HG03095 (cell line): Measurements from ENCODE around the gene NANOGP8.
"Not testable (repeated sequence)": the region's sequence is repeated elsewhere in the genome, so short reads cannot be mapped to it uniquely, and the experiment has no call there.

ENCODE experiments used
- ATAC-seq: cut with Tn5 transposase; IDR thresholded peaks from one replicate; pipeline ENCODE4 v1.9.1; 2021; ENCODE audit warnings: moderate library complexity; ENCODE audit not compliant: unreplicated experiment

NANOGP8 gene, protein sequence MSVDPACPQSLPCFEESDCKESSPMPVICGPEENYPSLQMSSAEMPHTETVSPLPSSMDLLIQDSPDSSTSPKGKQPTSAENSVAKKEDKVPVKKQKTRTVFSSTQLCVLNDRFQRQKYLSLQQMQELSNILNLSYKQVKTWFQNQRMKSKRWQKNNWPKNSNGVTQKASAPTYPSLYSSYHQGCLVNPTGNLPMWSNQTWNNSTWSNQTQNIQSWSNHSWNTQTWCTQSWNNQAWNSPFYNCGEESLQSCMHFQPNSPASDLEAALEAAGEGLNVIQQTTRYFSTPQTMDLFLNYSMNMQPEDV

DNA sequence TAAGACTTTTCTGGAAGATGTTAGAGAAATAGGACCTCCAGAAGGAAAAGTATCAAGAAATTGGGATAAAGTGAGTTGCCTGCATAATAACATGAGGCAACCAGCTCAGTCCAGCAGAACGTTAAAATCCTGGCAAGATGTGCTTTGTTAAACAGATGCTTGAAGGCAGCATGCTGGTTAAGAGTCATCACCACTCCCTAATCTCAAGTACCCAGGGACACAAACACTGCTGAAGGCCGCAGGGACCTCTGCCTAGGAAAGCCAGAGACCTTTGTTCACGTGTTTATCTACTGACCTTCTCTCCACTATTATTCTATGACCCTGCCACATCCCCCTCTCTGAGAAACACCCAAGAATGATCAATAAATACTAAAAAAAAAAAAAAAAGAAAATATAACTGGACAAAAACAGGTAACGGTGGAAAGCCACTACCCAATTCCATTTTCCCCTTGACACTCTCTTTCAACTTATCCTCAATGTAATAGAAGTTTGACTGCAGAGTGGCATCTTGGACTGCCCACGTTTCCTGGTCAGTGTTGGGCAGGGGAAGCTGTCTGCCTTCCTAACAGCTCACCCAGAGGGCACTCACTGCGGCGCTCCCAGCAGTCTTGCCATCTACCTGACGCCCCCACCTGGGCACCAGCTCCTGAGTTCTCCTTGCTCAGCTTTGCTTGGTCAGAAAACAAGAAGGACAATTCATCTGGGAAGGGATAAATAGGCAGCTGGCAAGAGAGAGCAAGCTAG, at the start of gene NANOGP8:
NANOGP8 (minus strand) TSS at position 120 of the 744 bp plus-strand sequence. CDS start 185 bp downstream, outside the sequence.
- ATAC-seq = not testable (repeated sequence)

DNA sequence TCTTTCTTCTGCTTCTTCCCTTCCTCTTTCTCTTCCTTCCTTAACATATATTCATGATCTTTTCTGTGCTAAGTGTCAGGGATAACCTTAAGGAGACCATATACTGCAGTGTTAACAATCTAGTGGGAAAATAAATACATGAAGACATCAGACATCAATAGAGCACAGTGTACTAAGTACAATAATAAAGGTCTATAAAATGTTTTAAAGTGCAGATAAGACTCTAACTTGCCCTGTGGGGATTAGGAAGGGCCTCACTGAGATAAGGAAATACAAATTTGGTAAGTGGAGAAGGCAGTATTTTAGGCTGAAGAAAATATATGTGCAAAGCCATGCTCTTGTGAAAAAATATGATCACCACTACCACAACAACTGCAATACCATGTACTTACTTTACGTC, 49.2 kb upstream of the NANOGP8 start:
- ATAC-seq = no peak

DNA sequence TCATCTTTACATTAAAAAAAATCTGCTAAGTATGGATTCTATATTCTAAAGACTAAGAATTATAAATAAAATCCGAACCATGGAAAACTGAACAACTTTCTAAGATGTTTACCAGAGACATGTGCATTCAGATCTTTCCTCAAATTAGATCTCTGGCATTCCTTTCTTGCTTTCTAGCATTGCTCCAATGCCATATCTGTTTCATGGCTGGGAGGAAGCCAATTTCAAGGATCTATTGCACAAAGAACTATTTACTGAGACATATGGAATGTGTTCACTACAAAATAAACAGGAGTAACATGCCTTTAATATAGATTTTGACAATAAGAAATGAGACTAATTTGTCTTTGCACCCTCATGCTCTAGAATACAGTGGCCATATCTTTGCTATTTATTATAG, 45.1 kb upstream of the NANOGP8 start:
- ATAC-seq = no peak

DNA sequence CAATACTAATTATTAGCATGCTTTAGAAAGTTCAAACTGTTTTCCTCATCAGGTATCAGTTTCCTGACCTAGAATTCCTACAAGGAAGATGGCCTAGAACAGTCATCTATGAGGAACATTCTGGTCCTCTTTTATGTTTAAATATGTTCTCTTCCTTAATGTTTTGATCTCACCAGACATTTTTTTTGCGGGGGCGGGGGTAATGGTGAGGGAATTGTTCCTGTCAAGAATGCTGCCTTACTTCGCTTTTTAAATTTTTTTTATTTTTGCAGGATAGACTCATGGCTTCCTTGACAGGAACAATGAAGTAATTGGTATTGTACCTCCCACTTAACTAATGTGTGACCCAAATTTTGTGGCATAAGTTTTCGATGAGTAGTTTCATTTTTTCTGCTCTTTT, 44.3 kb upstream of the NANOGP8 start:
- ATAC-seq = no peak

DNA sequence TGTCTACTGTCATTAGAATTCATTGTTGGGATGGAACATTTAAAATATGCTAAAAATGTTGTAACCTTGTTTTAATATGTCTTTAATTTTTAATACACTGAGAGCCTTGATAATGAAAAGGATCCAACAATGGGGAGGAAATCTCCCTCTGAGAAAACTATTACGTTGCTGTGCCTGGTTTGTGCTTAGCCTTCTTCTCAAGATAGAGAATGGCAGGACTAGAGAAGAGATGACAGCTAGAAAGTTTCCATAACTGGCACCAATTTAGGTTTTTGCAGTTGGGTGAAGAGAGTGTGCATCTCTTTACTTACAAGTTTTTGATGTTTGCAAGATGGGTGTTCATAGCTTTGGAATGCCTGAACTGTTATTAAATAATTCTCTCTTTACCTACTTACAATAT, 42.6 kb upstream of the NANOGP8 start:
- ATAC-seq = no peak

DNA sequence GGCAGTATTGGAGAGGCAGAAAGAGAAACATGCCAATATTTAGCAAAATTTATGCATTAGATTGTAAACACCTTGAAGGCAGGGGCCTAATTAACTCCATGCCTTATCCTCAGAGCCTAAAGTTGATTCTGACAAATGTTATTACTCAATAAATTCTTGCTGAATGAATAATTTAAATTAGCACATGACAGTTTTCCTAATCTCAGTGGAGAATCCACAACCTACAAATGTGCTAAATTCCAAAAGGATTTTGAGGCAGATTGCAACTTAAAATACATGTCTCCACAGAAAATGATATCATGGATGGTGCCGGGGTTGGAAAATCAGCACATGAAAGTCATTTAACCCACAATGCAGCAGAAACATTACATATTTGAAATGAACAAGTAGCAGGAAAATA, 41.1 kb upstream of the NANOGP8 start:
- ATAC-seq = no peak

DNA sequence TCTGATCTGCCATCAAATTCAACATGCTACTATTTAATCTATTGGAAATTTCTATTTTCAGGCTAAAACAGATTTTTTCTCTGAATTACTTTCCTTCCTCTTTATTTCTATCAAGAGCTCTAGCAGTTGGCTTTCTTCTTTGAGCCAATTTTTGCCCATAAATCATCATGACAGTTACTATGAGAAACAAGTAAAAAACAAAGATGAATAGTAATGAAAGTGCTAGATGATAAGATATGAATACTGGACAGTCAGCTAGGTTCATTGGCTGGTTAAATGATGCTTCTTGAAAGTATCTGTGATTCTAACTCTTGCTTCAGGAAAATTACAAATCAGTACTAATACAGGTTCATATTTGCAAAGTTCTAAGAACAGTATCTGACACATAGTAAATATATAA, 38.6 kb upstream of the NANOGP8 start:
- no peak for ATAC-seq

DNA sequence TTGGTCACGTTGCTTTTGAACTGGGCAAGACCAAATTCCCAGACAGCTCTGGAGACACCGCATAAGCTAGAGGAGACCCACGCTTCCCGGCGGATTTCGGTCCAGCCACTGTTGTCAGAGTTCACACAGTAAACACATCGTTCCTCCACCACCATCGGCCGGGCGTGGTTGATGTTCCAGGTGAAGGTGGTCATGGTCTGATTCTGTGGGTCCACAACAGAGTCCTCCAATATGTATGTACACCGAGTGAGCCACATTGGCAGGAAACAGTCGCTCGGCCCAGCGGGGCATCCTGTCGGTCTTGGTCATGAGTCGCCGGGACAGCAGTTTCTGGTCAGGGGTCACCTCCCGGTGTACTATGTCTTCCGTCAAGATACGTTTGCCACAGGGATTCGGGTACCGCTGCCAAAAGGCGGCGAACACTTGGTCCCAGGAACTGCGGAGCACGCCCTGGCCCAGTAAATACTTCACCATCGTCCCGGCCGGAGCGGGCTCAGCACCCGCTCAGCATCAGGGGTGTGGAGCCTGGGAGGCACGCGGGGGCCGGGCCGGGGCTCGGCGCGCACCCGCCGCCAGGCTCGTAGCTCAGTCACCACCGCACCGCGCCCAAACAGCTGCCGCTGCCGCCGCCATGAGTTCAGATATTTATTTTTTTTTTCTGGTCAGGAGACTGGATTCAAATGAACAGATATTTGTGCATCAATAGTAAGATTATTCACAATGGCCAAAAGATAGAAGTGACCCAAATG, 36.7 kb upstream of the NANOGP8 start:
- ATAC-seq = no peak

DNA sequence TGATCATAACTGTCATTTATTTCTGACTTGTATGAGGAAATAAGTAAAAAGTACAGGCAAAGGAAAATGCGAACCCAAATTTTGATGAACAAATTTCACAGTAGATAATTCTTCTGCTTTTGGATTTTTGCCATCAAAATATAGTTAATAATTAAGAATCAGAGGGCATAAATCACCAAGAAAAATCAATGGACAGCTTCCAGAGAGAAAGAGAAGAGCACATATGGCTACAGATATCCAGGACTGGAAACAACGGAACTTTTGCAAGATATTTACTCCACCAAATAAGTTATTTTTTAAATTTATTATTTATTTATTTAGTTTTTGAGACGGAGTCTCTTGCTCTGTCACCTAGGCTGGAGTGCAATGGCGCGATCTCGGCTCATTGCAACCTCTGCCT, 35.1 kb upstream of the NANOGP8 start:
- no peak for ATAC-seq

DNA sequence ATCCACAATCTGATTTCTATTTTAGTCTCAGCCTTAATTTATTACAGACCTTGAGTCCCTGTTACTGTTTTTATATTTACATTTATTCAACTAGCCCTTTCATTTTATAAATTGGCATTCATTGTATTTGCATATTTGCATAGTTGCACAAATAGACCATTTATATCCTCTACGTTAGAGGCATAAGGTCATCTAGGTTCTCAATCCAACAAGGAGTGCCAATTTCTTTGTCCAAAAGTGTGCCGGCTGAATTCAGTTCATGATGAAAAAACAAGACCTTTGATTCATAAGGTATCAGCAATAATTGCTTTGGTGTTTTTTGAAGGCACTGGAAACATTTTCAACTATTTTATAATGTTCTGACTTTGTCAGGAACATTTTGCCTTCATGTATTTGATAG, 33.9 kb upstream of the NANOGP8 start:
- ATAC-seq = no peak

DNA sequence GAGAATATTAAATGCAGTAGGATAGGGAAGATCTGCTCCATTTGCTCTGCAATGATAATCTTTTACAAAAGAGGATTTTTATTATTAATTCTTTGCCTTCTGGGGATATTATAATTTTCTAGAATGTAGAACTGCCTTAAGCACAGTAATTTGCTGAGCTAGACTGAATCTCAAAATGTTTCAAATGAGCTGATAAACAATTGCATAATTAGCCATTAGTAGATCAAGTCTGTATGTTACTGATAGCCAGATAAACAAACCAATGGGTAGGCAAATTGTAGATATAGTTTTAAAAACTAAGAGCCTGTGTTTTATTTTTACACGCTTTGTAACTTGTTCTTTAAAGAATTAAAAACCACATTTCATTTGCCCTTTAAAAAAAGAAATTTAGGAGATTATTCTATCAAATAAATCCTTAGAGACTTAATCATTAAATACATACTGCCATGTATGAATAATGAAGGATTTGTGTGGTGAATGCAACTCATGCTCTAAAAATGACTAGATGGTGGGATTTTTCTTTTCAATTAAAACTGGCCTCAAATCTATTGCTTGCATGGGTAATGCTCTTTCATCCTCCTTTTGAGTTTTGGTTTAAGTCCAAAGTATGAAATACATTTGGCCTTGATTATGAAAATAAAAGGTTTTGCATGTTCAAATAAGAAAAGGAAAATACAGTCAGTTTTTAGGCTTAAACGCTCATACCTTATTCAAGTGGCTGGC, 32.6 kb upstream of the NANOGP8 start:
- ATAC-seq = no peak

DNA sequence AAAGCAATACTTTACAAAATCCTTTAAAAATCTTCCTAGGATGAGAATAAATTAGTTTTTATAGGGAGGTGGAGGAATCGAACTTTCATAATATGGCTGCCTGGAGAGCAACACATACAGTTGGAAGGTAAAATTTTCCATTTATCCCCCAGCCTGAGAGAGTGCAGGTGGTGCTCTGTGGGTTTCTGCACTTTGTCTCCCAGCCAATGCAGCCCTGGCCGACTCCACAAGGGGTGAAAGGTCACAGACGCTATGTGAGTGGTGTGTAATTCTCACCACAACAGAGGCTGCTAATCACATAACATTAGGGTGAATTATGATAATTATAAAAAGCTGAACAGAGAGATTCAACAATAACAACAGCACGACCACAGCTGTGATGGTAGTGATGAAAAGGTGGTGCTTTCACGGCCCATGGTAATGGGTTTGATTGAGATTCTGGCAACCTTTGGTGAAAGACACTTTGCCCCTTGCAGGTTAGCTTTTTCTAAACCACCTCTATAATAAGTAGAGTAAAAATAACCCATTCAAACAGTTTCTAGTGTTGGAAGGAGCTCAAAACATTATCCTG, 30.1 kb upstream of the NANOGP8 start:
- no peak for ATAC-seq

DNA sequence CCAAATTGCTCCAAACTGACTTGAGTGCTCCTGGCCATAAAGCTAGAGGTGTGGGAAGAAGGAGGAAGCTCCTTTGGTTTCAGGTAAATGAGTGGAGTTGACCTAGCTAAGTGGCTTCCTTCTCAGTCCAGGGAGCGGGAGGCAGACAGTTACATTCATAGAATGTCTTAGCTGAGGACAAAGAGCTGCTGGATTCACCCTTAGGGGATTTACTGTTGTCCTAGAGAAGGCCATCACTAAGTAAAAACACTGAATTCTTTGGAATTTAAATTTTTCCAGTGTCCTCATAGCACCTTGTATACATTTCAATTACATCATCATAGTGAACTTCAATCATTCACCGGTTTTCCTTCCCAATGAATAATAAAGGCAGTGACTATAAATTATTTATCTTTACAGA, 27.3 kb upstream of the NANOGP8 start:
- ATAC-seq = no peak

DNA sequence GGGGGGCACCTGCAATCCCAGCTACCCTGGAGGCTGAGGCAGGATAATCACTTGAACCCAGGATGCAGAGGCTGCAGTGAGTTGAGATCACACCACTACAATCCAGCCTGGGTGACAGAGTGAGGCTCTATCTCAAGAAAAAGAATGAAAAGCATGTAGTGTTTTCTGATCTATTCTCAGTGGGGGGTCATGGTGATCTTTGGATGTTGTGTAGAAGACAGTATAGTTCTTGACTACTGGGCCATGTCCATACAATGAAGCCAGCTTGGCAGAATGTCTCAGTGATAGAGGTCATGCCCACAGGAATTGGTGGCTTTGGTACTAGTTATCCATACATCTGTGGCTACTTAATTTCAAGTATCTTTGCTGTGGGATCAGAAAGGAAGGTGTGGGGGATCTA, 26.8 kb upstream of the NANOGP8 start:
- no peak for ATAC-seq

DNA sequence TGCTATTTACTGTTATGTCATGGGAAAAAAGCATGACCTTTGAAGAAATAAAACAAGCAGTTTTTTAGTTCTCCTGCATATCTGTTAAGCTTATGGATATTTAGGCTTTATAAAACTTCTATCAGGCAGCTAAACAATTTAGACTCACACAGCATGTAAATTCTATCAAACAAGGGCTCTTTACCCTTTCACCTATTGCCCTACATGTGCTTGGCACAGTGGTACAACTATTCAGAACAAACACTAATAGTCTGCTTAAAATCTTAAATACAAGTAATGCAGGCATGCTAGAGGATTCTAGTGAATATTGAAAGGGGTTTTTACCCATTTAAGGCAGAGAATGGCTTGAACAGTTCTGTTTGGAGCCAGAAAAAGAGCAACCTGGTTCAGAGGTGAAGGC, 23.4 kb upstream of the NANOGP8 start:
- ATAC-seq = no peak

DNA sequence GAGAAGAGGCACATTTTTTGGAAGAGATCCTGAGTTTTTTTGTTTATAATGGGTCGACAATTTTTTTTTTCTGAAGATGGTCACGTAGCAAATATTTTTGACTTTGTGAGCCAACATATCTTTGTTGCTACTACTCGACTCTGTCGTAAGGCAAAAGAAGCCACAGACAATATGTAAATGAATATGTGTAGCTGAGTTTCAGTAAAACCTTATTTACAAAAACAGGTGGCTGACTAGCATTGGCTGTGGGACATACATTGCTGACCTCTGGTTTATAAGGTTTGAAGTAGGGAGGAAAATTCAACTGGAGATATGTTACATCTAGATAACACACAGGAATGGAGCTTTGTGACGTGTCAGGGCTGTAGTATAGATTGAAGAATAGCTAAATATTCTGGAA, 22.5 kb upstream of the NANOGP8 start:
- ATAC-seq = no peak

DNA sequence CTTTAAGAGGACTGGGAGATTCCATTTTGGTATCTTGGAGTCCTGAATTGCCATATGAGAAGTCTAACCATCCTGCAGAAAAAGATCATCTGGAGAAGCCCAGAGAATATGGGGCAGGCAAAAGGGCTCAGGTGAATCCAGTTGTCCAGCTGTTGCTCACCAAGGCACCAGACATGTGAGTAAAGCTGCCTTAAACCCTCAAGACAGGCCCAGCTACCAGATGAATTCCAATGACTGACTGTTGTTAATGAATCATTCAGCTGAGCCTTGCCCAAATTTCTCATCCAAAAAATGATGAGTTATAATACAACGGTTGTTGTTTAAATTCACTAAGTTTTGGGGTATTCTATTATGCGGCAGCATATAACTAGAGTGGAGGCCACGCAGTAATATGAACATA, 22.0 kb upstream of the NANOGP8 start:
- no peak for ATAC-seq

DNA sequence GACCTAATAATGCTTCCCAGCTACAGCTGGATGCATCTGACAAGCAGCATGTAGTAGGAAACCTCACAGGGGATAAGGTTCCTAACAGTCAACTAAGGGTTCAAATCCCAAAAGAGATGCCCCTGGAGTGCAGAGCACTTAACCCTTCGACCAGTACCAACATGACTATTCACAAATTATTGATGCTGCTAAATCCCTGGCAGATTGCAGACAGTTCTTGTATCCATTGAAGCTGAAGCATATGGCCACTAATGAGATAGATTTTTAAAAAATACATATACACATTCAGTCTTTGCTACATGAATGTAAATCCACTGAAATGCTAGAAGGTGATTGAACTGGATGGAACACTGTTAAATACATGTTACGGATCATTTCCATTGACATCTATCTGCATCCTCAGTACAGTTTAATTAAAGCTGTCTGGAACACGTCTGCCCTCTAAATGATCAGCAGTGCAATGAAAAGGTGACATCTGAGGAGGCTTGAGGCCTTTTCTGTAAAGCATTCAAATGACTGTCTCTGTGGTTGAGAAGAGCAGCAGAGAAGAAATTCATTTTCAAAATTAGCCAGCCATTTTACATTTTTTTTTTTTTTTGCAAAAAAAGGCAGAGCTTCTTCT, 19.5 kb upstream of the NANOGP8 start:
- no peak for ATAC-seq

DNA sequence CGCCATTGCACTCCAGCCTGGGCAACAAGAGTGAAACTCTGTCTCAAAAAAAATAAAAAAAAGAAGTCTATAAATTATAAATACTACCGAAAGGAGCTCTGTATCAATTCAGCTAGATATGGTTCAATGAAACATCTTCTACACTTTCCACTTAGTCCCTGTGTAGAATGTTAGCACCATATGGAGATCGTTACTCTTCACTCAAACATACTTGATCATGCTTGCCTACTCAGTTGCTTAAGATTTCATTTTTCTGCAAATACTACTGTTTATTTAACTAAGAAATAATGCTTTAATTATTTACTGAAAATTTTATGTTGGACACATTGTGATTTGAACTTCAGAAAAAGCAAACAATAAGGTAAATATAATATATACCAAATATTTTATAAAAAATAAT, 17.1 kb upstream of the NANOGP8 start:
- ATAC-seq = no peak

DNA sequence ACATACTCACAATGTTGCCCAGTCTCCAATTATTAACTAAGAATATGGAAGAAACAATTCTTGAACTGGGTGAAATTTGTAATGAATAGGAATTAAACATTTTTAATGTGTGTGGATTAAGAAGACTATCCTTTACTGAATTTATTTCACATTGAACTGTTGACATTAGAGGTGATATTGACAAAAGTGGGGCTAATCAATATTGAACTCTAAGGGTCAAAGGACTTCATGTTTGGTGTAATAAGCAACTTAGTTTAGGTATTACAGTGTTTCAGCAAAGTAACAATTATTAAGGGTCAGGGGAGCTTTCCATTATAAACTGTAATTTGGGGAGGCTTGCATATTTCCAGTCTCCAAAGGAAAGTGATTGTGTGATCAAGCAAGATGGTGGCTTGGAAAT, 16.2 kb upstream of the NANOGP8 start:
- ATAC-seq = no peak

DNA sequence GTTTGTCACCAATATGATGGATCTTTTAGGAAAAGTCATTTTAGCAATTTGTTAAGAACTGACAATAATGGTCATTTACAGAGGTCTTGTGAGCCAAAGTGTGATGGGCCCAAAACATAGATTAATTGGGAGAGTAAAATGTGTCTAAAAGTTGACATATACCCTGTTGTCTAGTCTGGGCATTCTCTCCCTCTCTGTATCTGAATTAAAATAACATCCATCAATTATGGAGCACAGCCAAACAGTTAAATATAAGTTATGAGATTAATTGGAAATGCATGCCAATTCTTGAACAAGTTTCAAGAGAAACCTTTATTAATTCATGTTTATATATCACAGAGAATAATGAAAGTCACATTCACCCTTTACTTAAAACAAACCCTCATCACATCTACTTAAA, 13.6 kb upstream of the NANOGP8 start:
- no peak for ATAC-seq
